HCT116 (cell line): ENCODE data around the gene THSD4. TPM values are rescaled to one million over a fixed set of nuclear protein-coding genes. Genes with fewer than 3 reads are reported as not detected.

Experiments used
- ATAC-seq: fragments of 200-7000 bp; cut with Tn5 transposase; 2 replicates; pipeline ENCODE4 v1.9.1; 2020; ENCODE audit warnings: mild to moderate bottlenecking, moderate library complexity
- BruUV-seq: library from RNA; stranded (reverse); fragments of 400-500 nt; replicated peaks from 2 replicates; lab custom pipeline; 2021; lab: Mats Ljungman, UMichigan
- CTCF ChIA-PET: fragments of 300-600 bp; sonication (Branson Sonifier 250); formaldehyde crosslinking; loops from one replicate; lab custom pipeline; 2021; ENCODE audit warnings: antibody characterized with exemption; lab: Charles Lee
- POLR2A ChIA-PET: fragments of 300-600, 350-600 bp; sonication (Branson Sonifier 250); formaldehyde crosslinking; loops from one replicate; lab custom pipeline; 2021; ENCODE audit warnings: antibody characterized with exemption; lab: Charles Lee
- RAD21 ChIA-PET, 2 experiments: fragments of 300-600 bp; sonication (Branson Sonifier 250); formaldehyde crosslinking; loops; one replicate each; lab custom pipeline; 2023; ENCODE audit warnings: low total read pairs in 2 of 2; ENCODE audit not compliant: uncharacterized antibody in 2 of 2, unreplicated experiment in 2 of 2, low non-redundant PET in 1 of 2; lab: Charles Lee
- DNase-seq: peaks from one replicate; pipeline ENCODE4 v3.0.0-alpha.2; 2010; ENCODE audit warnings: low read depth, low spot score
- H2AFZ ChIP-seq: fragments of 200-600 bp; shearing (Covaris generic), sonication (generic); 2 replicates; pipeline ENCODE4 v1.6.1; 2017; ENCODE audit warnings: low read depth, mixed run types, mixed read lengths, antibody characterized with exemption, low read length; ENCODE audit not compliant: poor library complexity, severe bottlenecking
- H3K27ac ChIP-seq: 2 replicates; pipeline ENCODE4 v1.5.1; 2012; ENCODE audit warnings: low read depth, low read length
- H3K27me3 ChIP-seq: fragments of 200-600 bp; sonication (generic); 2 replicates; pipeline ENCODE4 v1.6.1; 2016; ENCODE audit warnings: mixed run types, low read length, mixed read lengths; ENCODE audit not compliant: insufficient read depth
- H3K36me3 ChIP-seq, 2 experiments: fragments of 200-500 bp in 1 of 2; fragments of 200-600 bp in 1 of 2; sonication (Bioruptor generic) in 1 of 2; sonication (generic) in 1 of 2; 2 replicates each; pipeline versions ENCODE4 v1.5.1 to v1.6.1; 2014 to 2016; ENCODE audit warnings: low read length in 2 of 2, inconsistent platforms in 1 of 2, mixed read lengths in 1 of 2, mixed run types in 1 of 2; ENCODE audit not compliant: insufficient read depth in 2 of 2, control insufficient read depth in 1 of 2
- H3K4me1 ChIP-seq, 2 experiments: fragments of 200-600 bp in 1 of 2; sonication (generic) in 1 of 2; 2 replicates each; pipeline versions ENCODE4 v1.5.1 to v1.6.1; 2012 to 2017; ENCODE audit warnings: low read length in 2 of 2, inconsistent platforms in 1 of 2, mild to moderate bottlenecking in 1 of 2, mixed read lengths in 1 of 2, mixed run types in 1 of 2, moderate library complexity in 1 of 2; ENCODE audit not compliant: insufficient read depth in 2 of 2, control insufficient read depth in 1 of 2
- H3K4me2 ChIP-seq: fragments of 200-600 bp; sonication (generic); 2 replicates; pipeline ENCODE4 v1.6.1; 2017; ENCODE audit warnings: mixed run types, low read length, mixed read lengths
- H3K4me3 ChIP-seq, 2 experiments: fragments of 200-600 bp in 1 of 2; sonication (generic) in 1 of 2; replicated peaks in 1 of 2; 2 replicates each; pipeline ENCODE4 v1.5.1; 2011 to 2016; ENCODE audit warnings: low read length in 2 of 2, control low read depth in 1 of 2, low read depth in 1 of 2, mild to moderate bottlenecking in 1 of 2, mixed read lengths in 1 of 2, mixed run types in 1 of 2
- H3K79me2 ChIP-seq: fragments of 200-600 bp; sonication (generic); 2 replicates; pipeline ENCODE4 v1.6.1; 2017; ENCODE audit warnings: mild to moderate bottlenecking, mixed run types, low read length, moderate library complexity, mixed read lengths; ENCODE audit not compliant: insufficient read depth
- H3K9ac ChIP-seq: fragments of 200-600 bp; sonication (generic); 2 replicates; pipeline ENCODE4 v1.6.1; 2016; ENCODE audit warnings: low read length, mixed read lengths
- H3K9me2 ChIP-seq: fragments of 200-600 bp; sonication (generic), shearing (Covaris generic); 2 replicates; pipeline ENCODE4 v1.6.1; 2017; ENCODE audit warnings: mixed run types, mild to moderate bottlenecking, moderate library complexity; ENCODE audit not compliant: insufficient read depth
- H3K9me3 ChIP-seq, 2 experiments: fragments of 200-500 bp in 1 of 2; fragments of 200-600 bp in 1 of 2; sonication (Bioruptor generic) in 1 of 2; sonication (generic) in 1 of 2; 2 replicates each; pipeline ENCODE4 v1.6.1; 2014 to 2017; ENCODE audit warnings: low read length in 2 of 2, mixed read lengths in 2 of 2, inconsistent platforms in 1 of 2, low read depth in 1 of 2, mild to moderate bottlenecking in 1 of 2, mixed run types in 1 of 2, moderate library complexity in 1 of 2; ENCODE audit not compliant: control insufficient read depth in 1 of 2, insufficient read depth in 1 of 2
- H4K20me1 ChIP-seq: fragments of 200-600 bp; sonication (generic), shearing (Covaris generic); 2 replicates; pipeline ENCODE4 v1.6.1; 2017; ENCODE audit warnings: mixed run types, mild to moderate bottlenecking, moderate library complexity; ENCODE audit not compliant: insufficient read depth
- ATF3 ChIP-seq: IDR thresholded peaks from 2 replicates; pipeline ENCODE4 v1.6.1; 2012
- CEBPB ChIP-seq: IDR thresholded peaks from 2 replicates; pipeline ENCODE4 v1.6.1; 2012; ENCODE audit warnings: low read depth
- CTCF ChIP-seq, 3 experiments: fragments of 200-600 bp in 1 of 3; sonication (generic) in 1 of 3; IDR thresholded peaks in 2 of 3; conservative IDR thresholded peaks in 1 of 3; 2 replicates each; pipeline ENCODE4 v1.5.1; 2012 to 2017; ENCODE audit warnings: low read depth in 2 of 3, low read length in 2 of 3, antibody characterized with exemption in 1 of 3, borderline replicate concordance in 1 of 3, control low read depth in 1 of 3, mild to moderate bottlenecking in 1 of 3, mixed read lengths in 1 of 3, mixed run types in 1 of 3, moderate library complexity in 1 of 3; ENCODE audit not compliant: insufficient read depth in 1 of 3
- EGR1 ChIP-seq: IDR thresholded peaks from 2 replicates; pipeline ENCODE4 v1.6.1; 2012; ENCODE audit warnings: low read depth
- EZH2 ChIP-seq: fragments of 200-600 bp; sonication (generic); IDR thresholded peaks from 2 replicates; pipeline ENCODE4 v1.6.1; 2017; ENCODE audit warnings: antibody characterized with exemption, mixed run types
- EZH2phosphoT487 ChIP-seq: fragments of 200-600 bp; IDR thresholded peaks from 2 replicates; pipeline ENCODE4 v1.6.1; 2018; ENCODE audit warnings: antibody characterized with exemption, borderline replicate concordance
- FOSL1 ChIP-seq: IDR thresholded peaks from 2 replicates; pipeline ENCODE4 v1.6.1; 2012; ENCODE audit warnings: low read depth
- MAX ChIP-seq: IDR thresholded peaks from 2 replicates; pipeline ENCODE4 v1.6.1; 2012
- POLR2AphosphoS5 ChIP-seq: IDR thresholded peaks from 2 replicates; pipeline ENCODE4 v1.6.1; 2011; ENCODE audit warnings: mild to moderate bottlenecking, low read depth, low read length, moderate library complexity
- REST ChIP-seq: IDR thresholded peaks from 2 replicates; pipeline ENCODE4 v1.6.1; 2012; ENCODE audit warnings: low read depth
- SIN3A ChIP-seq: IDR thresholded peaks from 2 replicates; pipeline ENCODE4 v1.6.1; 2012; ENCODE audit warnings: low read depth
- SRF ChIP-seq: IDR thresholded peaks from 2 replicates; pipeline ENCODE4 v1.6.1; 2012; ENCODE audit warnings: low read depth
- TCF7L2 ChIP-seq: IDR thresholded peaks from 2 replicates; pipeline ENCODE4 v1.7.0; 2011; ENCODE audit warnings: borderline replicate concordance, inconsistent platforms; ENCODE audit not compliant: insufficient read depth, insufficient read length; ENCODE audit errors: extremely low read depth
- ZBTB33 ChIP-seq: IDR thresholded peaks from 2 replicates; pipeline ENCODE4 v1.6.1; 2011; ENCODE audit warnings: mild to moderate bottlenecking, low read length, moderate library complexity; ENCODE audit not compliant: insufficient replicate concordance; ENCODE audit errors: extremely low read depth
- ZFX ChIP-seq: fragments of 450-650 bp; IDR thresholded peaks from 2 replicates; pipeline ENCODE4 v1.6.1; 2017
- ZNF274 ChIP-seq: fragments of 200-500 bp; sonication (Bioruptor generic); IDR thresholded peaks from 2 replicates; pipeline ENCODE4 v1.6.1; 2014; ENCODE audit warnings: mild to moderate bottlenecking, low read depth, low read length, inconsistent platforms
- intact Hi-C: fragments of 100-400 bp; cut with micrococcal nuclease; formaldehyde crosslinking; loops from 2 replicates; pipeline ENCODE4 v1.10.0; 2022
- total RNA-seq: library from RNA; stranded (reverse); gene quantifications from one replicate; pipeline ENCODE4 v1.2.1, GENCODE V29; 2021; ENCODE audit not compliant: unreplicated experiment

The THSD4 gene
- total RNA-seq, 1 experiment from 2014 or later = 30.5 TPM

- Histone ChIP-seq H3K4me1 (peaks cover 0 to 14% of the 10 kb centered on the region in 2 experiments; a peak in 1 of 4 replicates), H3K36me3 (no peaks in the 10 kb centered on the region), H2AFZ (no peak overlapping the region), H3K9me2 (no peaks in the 10 kb centered on the region), H4K20me1 (no peaks in the 10 kb centered on the region), H3K79me2 (no peaks in the 10 kb centered on the region), H3K27me3 (no peaks in the 10 kb centered on the region), H3K4me3 (no peak overlapping the region), H3K4me2 (no peak overlapping the region), H3K9me3 (no peaks in the 10 kb centered on the region), H3K27ac (no peak overlapping the region), H3K9ac (no peak overlapping the region)
- CTCF ChIA-PET = no interaction called here
- intact Hi-C loops = no loop called here
- no peak for ATAC-seq
- no TSS peak for BruUV-seq
- RAD21 ChIA-PET = no interaction called here
- POLR2A ChIA-PET = interaction anchor here (0.6 kb wide), 1 partner anchor 150 kb away, joined by 3 read pairs; no protein-coding TSS in a partner anchor
- TF ChIP-seq EGR1 (no peak), CTCF (IDR thresholded peaks at IDR 0.05 in 2 of 3, conservative IDR thresholded peaks at IDR 0.05 in 1 of 3; ENCODE audit: borderline replicate concordance in 1 of 3, insufficient read depth in 1 of 3, low read depth in 2 of 3, low read length in 2 of 3) (no peak), EZH2phosphoT487 (no peak), ZNF274 (no peak), EZH2 (no peak), REST (no peak), ATF3 (no peak), TCF7L2 (no peak), MAX (no peak), ZFX (no peak), ZBTB33 (no peak), SIN3A (no peak), FOSL1 (no peak), POLR2AphosphoS5 (no peak), SRF (no peak), CEBPB (no peak)
- no peak for DNase-seq
These were observed 11.8 kb downstream of the THSD4 start for GRCh38 chr15:71127083-71127482.
